ENCODE measurements around the gene PCDHGA6.

Gene PCDHGA6

DNA sequence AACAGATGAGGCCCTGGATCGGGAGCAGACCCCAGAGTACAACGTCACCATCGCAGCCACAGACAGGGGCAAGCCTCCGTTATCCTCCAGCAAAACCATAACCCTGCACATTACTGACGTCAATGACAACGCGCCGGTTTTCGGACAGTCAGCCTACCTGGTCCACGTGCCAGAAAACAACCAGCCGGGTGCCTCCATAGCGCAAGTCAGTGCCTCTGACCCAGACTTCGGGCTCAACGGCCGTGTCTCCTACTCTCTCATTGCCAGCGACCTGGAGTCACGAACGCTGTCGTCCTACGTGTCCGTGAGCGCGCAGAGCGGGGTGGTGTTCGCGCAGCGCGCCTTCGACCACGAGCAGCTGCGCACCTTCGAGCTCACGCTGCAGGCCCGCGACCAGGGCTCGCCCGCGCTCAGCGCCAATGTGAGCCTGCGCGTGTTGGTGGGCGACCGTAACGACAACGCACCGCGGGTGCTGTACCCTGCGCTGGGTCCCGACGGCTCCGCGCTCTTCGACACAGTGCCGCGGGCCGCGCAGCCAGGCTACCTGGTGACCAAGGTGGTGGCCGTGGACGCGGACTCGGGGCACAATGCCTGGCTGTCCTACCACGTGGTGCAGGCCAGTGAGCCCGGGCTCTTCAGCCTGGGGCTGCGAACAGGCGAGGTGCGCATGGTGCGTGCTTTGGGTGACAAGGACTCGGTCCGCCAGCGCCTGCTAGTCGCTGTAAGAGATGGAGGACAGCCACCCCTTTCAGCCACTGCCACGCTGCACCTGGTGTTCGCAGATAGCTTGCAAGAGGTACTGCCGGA, 45.6 kb downstream of the PCDHGA6 start:
- DNase-seq (ENCODE audit: low read depth) = no peak

DNA sequence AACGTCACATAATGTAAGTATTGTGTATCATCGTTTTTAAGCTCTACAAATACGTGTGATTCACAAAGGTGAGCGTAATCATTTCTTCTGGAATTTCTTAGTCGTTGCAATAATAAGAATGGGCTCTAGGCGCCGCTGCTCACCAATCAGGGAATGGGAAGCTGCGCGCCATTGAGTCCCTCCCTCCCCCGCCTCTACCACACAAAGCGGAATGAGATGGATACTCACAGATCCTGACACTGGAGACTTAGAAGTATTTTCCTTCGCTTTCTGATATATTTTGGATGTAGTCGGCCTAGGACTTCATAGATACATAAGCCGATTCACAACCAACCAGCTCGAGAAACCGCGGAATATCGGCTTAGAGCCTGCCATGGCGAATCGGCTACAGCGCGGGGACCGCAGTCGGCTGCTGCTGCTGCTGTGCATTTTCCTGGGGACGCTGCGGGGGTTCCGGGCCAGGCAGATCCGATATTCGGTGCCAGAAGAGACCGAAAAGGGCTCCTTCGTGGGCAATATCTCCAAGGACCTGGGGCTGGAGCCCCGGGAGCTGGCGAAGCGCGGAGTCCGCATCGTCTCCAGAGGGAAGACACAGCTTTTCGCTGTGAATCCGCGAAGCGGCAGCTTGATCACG, 47.3 kb downstream of the PCDHGA6 start, which contains the start of gene PCDHGA11:
Gene PCDHGA11 (plus strand): TSS at position 197 of the 634 bp plus-strand sequence. CDS start 177 bp downstream, at position 374.
- DNase-seq (ENCODE audit: low read depth) = peak; percentile 14

DNA sequence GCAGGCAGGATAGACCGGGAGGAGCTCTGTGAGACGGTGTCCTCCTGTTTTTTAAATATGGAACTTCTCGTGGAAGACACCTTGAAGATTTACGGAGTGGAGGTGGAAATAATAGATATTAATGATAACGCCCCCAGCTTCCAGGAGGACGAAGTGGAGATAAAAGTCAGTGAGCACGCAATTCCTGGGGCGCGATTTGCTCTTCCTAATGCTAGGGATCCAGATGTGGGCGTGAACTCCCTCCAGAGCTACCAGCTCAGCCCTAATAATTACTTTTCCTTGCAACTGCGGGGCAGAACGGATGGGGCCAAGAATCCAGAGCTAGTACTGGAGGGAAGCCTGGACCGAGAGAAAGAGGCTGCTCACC, 47.8 kb downstream of the PCDHGA6 start:
- no peak for DNase-seq (ENCODE audit: low read depth)

DNA sequence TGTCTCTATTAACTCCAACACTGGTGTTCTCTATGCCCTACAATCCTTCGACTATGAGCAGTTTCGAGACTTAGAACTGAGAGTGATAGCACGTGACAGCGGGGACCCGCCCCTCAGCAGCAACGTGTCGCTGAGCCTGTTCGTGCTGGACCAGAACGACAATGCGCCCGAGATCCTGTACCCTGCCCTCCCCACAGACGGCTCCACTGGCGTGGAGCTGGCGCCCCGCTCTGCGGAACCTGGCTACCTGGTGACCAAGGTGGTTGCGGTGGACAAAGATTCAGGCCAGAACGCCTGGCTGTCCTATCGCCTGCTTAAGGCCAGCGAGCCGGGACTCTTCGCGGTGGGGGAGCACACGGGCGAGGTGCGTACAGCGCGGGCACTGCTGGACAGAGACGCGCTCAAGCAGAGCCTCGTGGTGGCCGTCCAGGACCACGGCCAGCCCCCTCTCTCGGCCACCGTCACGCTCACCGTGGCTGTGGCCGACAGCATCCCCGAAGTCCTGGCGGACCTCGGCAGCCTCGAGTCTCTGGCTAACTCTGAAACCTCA, 49.1 kb downstream of the PCDHGA6 start:
- no peak for DNase-seq (ENCODE audit: low read depth)

DNA sequence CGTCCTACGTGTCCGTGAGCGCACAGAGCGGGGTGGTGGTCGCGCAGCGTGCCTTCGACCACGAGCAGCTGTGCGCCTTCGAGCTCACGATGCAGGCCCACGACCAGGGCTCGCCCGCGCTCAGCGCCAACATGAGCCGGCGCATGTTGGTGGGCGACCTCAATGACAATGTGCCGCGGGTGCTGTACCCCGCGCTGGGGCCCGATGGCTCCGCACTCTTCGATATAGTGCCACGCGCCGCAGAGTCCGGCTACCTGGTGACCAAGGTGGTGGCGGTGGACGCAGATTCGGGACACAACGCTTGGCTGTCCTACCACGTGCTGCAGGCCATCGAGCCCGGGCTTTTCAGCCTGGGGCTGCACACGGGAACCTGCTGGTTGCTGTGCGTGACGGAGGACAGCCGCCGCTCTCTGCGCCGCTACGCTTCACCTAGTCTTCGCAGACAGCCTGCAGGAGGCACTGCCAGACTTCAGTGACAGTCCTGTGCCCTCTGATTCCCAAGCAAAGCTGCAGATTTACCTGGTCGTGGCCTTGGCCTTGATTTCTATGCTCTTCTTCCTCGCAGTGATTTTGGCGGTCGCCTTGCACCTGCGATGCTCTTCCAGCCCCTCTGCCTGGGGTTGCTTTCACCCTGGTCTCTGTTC, 54.2 kb downstream of the PCDHGA6 start:
- no peak for DNase-seq (ENCODE audit: low read depth)
